Smooth muscle cell (in vitro differentiated cells): Measurements from ENCODE around the gene JAML. TPM values are rescaled to one million over a fixed set of nuclear protein-coding genes. Genes with fewer than 3 reads are reported as not detected.

ENCODE experiments used
- DNase-seq: peaks from one replicate; lab custom pipeline; 2025; ENCODE audit not compliant: unreplicated experiment; lab: John Stamatoyannopoulos, UW
- H2AFZ ChIP-seq: fragments of 200-600 bp; sonication (generic); 2 replicates; pipeline ENCODE4 v1.6.0; 2016; ENCODE audit warnings: antibody characterized with exemption, low read depth, mild to moderate bottlenecking
- H3F3A ChIP-seq: fragments of 200-600 bp; sonication (generic); 2 replicates; pipeline ENCODE4 v1.6.0; 2017; ENCODE audit warnings: antibody characterized with exemption, low read depth
- H3K27ac ChIP-seq: fragments of 200-600 bp; sonication (generic); 2 replicates; pipeline ENCODE4 v1.5.1; 2016; ENCODE audit warnings: low read depth, mild to moderate bottlenecking
- H3K27me3 ChIP-seq: fragments of 200-600 bp; sonication (generic); 2 replicates; pipeline ENCODE4 v1.6.1; 2016; ENCODE audit warnings: low read depth, mild to moderate bottlenecking
- H3K36me3 ChIP-seq: fragments of 200-600 bp; sonication (generic); 2 replicates; pipeline ENCODE4 v1.5.1; 2016; ENCODE audit warnings: low read depth
- H3K4me1 ChIP-seq: fragments of 200-600 bp; sonication (generic); 2 replicates; pipeline ENCODE4 v1.5.1; 2016; ENCODE audit warnings: low read depth
- H3K4me2 ChIP-seq: fragments of 200-600 bp; sonication (generic); 2 replicates; pipeline ENCODE4 v1.6.0; 2016; ENCODE audit warnings: mild to moderate bottlenecking
- H3K4me3 ChIP-seq: fragments of 200-600 bp; sonication (generic); 2 replicates; pipeline ENCODE4 v1.5.1; 2016; ENCODE audit warnings: mild to moderate bottlenecking
- H3K79me2 ChIP-seq: fragments of 200-600 bp; sonication (generic); 2 replicates; pipeline ENCODE4 v1.6.0; 2016; ENCODE audit warnings: low read depth, mild to moderate bottlenecking
- H3K9ac ChIP-seq: fragments of 200-600 bp; sonication (generic); 2 replicates; pipeline ENCODE4 v1.6.0; 2016; ENCODE audit warnings: low read depth
- H3K9me3 ChIP-seq: fragments of 200-600 bp; sonication (generic); replicated peaks from 2 replicates; pipeline ENCODE4 v1.5.1; 2016; ENCODE audit warnings: low read depth
- H4K20me1 ChIP-seq: fragments of 200-600 bp; sonication (generic); 2 replicates; pipeline ENCODE4 v1.6.0; 2016; ENCODE audit warnings: low read depth
- CTCF ChIP-seq: fragments of 200-600 bp; sonication (generic); IDR thresholded peaks from 2 replicates; pipeline ENCODE4 v1.5.1; 2017; ENCODE audit warnings: borderline replicate concordance, mild to moderate bottlenecking, antibody characterized with exemption; ENCODE audit not compliant: insufficient read depth, poor library complexity, severe bottlenecking
- WGBS: methylation state at CpG from one replicate; pipeline ENCODE4 v1.1.7; 2016; ENCODE audit warnings: low lambda C conversion rate; 5-methylcytosine and 5-hydroxymethylcytosine counted together
- polyA plus RNA-seq: library from polyadenylated mRNA; unstranded; fragments of >200 nt; fragmentation: Nextera tagmentation; extraction: Ambion mirVana; gene quantifications from 2 replicates; pipeline ENCODE4 v1.2.1, GENCODE V29; 2016
- total RNA-seq: library from RNA; depleted of rRNA; stranded (reverse); fragments of >200 nt; gene quantifications from 2 replicates; pipeline ENCODE4 v1.2.3, GENCODE V29; 2014

The JAML gene
- total and polyA plus RNA-seq, 2 experiments from 2014 or later = not detected

- no peak overlapping the region for H2AFZ ChIP-seq
- no peaks in the 10 kb centered on the region for H3K36me3 ChIP-seq
- 75% methylated on average over 2 of the region's 2 CpGs for WGBS
- H3K27me3 ChIP-seq = peaks cover 78% of the 10 kb centered on the region
- no peak overlapping the region for H3K4me3 ChIP-seq
- no peaks in the 10 kb centered on the region for H3K4me1 ChIP-seq
- no peaks in the 10 kb centered on the region for H3K79me2 ChIP-seq
- H3K9me3 ChIP-seq = no peaks in the 10 kb centered on the region
- no peaks in the 10 kb centered on the region for H3F3A ChIP-seq
- H3K27ac ChIP-seq = no peak overlapping the region
- DNase-seq = no peak
- no peak overlapping the region for H3K9ac ChIP-seq
- no peaks in the 10 kb centered on the region for H4K20me1 ChIP-seq
- no peak for TF ChIP-seq CTCF
- H3K4me2 ChIP-seq = no peak overlapping the region
Observed at GRCh38 chr11:118164885-118165284, 59.9 kb downstream of the JAML start.

- Histone ChIP-seq H3K36me3 (no peaks in the 10 kb centered on the region), H3K9ac (no peak overlapping the region)
- WGBS = 77% methylated on average over 5 of the region's 5 CpGs
Observed at GRCh38 chr11:118163494-118163893, 61.3 kb downstream of the JAML start.

GRCh38 chr11:118162846-118163245, 62.0 kb downstream of the JAML start:
- H3K9ac ChIP-seq = no peak overlapping the region
- H3K4me1 ChIP-seq = no peaks in the 10 kb centered on the region
- no peak overlapping the region for H3K4me3 ChIP-seq
- no peaks in the 10 kb centered on the region for H3K36me3 ChIP-seq
- no peak overlapping the region for H3K27ac ChIP-seq
- H2AFZ ChIP-seq = no peak overlapping the region
- no peak for TF ChIP-seq CTCF
- no peaks in the 10 kb centered on the region for H3F3A ChIP-seq
- peaks cover 78% of the 10 kb centered on the region for H3K27me3 ChIP-seq
- no peaks in the 10 kb centered on the region for H3K79me2 ChIP-seq
- H3K4me2 ChIP-seq = no peak overlapping the region
- 85% methylated on average over 3 of the region's 3 CpGs for WGBS
- no peaks in the 10 kb centered on the region for H4K20me1 ChIP-seq
- no peaks in the 10 kb centered on the region for H3K9me3 ChIP-seq
- DNase-seq = no peak

More at GRCh38 chr11:118163494-118163893, 61.3 kb downstream of the JAML start:
- no peak for DNase-seq
- TF ChIP-seq CTCF = no peak
- Histone ChIP-seq H3K4me3 (no peak overlapping the region), H3K79me2 (no peaks in the 10 kb centered on the region), H3K4me1 (no peaks in the 10 kb centered on the region), H3K9me3 (no peaks in the 10 kb centered on the region), H4K20me1 (no peaks in the 10 kb centered on the region), H2AFZ (no peak overlapping the region), H3F3A (no peaks in the 10 kb centered on the region), H3K27ac (no peak overlapping the region), H3K27me3 (peaks cover 78% of the 10 kb centered on the region), H3K4me2 (no peak overlapping the region)

- H2AFZ ChIP-seq = no peak overlapping the region
- TF ChIP-seq CTCF = no peak
- H3K4me1 ChIP-seq = peaks cover 4% of the 10 kb centered on the region
- peaks cover 83% of the 10 kb centered on the region for H3K27me3 ChIP-seq
- no peak overlapping the region for H3K4me2 ChIP-seq
- H3K9me3 ChIP-seq = no peaks in the 10 kb centered on the region
- H3K9ac ChIP-seq = no peak overlapping the region
- no peaks in the 10 kb centered on the region for H3K79me2 ChIP-seq
- H4K20me1 ChIP-seq = no peaks in the 10 kb centered on the region
- no peaks in the 10 kb centered on the region for H3F3A ChIP-seq
- DNase-seq = no peak
- no peak overlapping the region for H3K4me3 ChIP-seq
- H3K27ac ChIP-seq = no peak overlapping the region
- no peaks in the 10 kb centered on the region for H3K36me3 ChIP-seq
- WGBS = 78% methylated on average over 6 of the region's 6 CpGs
Observed at GRCh38 chr11:118161786-118162185, 63.0 kb downstream of the JAML start.
